ENCODE results near the gene TBXA2R.

DNA sequence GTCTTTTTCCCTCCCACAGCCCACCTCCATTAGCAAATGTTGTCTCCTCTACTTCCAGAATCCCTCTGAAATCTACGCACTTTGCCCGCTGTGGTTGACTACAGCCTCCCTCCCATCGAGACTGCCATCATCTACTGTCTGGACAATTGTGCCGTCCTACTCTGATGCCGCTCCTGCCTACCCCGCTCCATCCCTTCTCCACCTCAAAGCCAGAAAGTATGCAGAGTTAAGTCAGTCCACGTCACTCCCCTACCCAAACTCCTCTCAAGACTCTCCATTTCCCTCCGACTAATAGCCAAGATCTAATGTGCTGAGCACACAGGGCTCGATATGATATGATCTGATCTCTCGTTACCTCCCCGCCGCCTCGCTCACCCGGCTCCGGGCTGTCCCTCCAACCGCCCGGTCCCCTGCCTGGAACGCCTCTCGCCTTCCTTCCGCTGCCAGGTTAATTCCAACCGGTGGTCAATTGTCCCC is 19.4 kb upstream of the TBXA2R start:
- TF ChIP-seq, protein P1, sequence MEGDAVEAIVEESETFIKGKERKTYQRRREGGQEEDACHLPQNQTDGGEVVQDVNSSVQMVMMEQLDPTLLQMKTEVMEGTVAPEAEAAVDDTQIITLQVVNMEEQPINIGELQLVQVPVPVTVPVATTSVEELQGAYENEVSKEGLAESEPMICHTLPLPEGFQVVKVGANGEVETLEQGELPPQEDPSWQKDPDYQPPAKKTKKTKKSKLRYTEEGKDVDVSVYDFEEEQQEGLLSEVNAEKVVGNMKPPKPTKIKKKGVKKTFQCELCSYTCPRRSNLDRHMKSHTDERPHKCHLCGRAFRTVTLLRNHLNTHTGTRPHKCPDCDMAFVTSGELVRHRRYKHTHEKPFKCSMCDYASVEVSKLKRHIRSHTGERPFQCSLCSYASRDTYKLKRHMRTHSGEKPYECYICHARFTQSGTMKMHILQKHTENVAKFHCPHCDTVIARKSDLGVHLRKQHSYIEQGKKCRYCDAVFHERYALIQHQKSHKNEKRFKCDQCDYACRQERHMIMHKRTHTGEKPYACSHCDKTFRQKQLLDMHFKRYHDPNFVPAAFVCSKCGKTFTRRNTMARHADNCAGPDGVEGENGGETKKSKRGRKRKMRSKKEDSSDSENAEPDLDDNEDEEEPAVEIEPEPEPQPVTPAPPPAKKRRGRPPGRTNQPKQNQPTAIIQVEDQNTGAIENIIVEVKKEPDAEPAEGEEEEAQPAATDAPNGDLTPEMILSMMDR (conservative IDR thresholded peaks at IDR 0.05; ENCODE audit: low read length), result no peak
- no peak for TF ChIP-seq EZH2phosphoT487 (IDR thresholded peaks at IDR 0.05; ENCODE audit: borderline replicate concordance)

Data from Loucy (cell line).